OCI-LY3 (cell line): ENCODE measurements around the gene PMFBP1.

Source experiments
- CTCF ChIP-seq: fragments of 200-600, 300-600 bp; sonication (generic); IDR thresholded peaks from 2 replicates; pipeline ENCODE4 v1.5.1; 2014; ENCODE audit warnings: antibody characterized with exemption, low read length, low read depth
- EZH2phosphoT487 ChIP-seq: fragments of 200-600 bp; shearing (Covaris generic); IDR thresholded peaks from 2 replicates; pipeline ENCODE4 v1.6.1; 2018; ENCODE audit warnings: antibody characterized with exemption, mixed run types, low read depth

- TF ChIP-seq CTCF (no peak), EZH2phosphoT487 (no peak)
These were observed 49.1 kb upstream of the PMFBP1 start for GRCh38 chr16:72220875-72221629.
